A549 (cell line): ENCODE results near the gene CLPSL2. TPM values are rescaled to one million over a fixed set of nuclear protein-coding genes. Genes with fewer than 3 reads are reported as not detected.

Source experiments
- ATAC-seq, 2 experiments: fragments of 200-7000 bp in 1 of 2; fragments of >200 bp in 1 of 2; cut with Nextera tagmentation in 1 of 2; cut with Tn5 transposase in 1 of 2; 3 replicates each; pipeline versions ENCODE4 v1.8.0 to v1.9.1; 2018 to 2020; ENCODE audit warnings: mild to moderate bottlenecking in 1 of 2, moderate library complexity in 1 of 2
- CTCF ChIA-PET: fragments of 300-600 bp; sonication (Branson Sonifier 250); formaldehyde crosslinking; extraction: SDS; loops from one replicate; lab custom pipeline; 2021; ENCODE audit warnings: antibody characterized with exemption, inconsistent platforms; lab: Yijun Ruan, JAX
- POLR2A ChIA-PET: fragments of 350-600 bp; formaldehyde crosslinking; extraction: SDS; loops from one replicate; lab custom pipeline; 2021; ENCODE audit warnings: antibody characterized with exemption, inconsistent platforms; lab: Yijun Ruan, JAX
- DNase-seq, 2 experiments: peaks; one replicate each; pipeline versions ENCODE4 v3.0.0 to v3.0.0-alpha.2; 2011 to 2016; ENCODE audit warnings: low read depth in 1 of 2, low spot score in 1 of 2
- FAIRE-seq: peaks from 2 replicates; lab custom pipeline; 2011; peaks lifted over from hg19 to GRCh38; lab: Jason Lieb, UNC
- H3K27ac ChIP-seq, 2 experiments: fragments of >200 bp; sonication (Bioruptor Twin); formaldehyde crosslinking; 3 replicates each; pipeline ENCODE4 v1.5.1; 2016 to 2017
- H3K4me1 ChIP-seq: fragments of >200 bp; sonication (Bioruptor Twin); formaldehyde crosslinking; 3 replicates; pipeline ENCODE4 v1.6.1; 2016
- H3K4me2 ChIP-seq: fragments of >200 bp; sonication (Bioruptor Twin); formaldehyde crosslinking; 3 replicates; pipeline ENCODE4 v1.6.1; 2016
- H3K4me3 ChIP-seq: fragments of >200 bp; sonication (Bioruptor Twin); formaldehyde crosslinking; 3 replicates; pipeline ENCODE4 v1.5.1; 2016
- H3K9me3 ChIP-seq: fragments of >200 bp; sonication (Bioruptor Twin); formaldehyde crosslinking; 3 replicates; pipeline ENCODE4 v1.6.1; 2016
- BHLHE40 ChIP-seq: IDR thresholded peaks from 2 replicates; pipeline ENCODE4 v1.6.1; 2012; ENCODE audit warnings: low read depth, low read length, inconsistent platforms
- CBX2 ChIP-seq: fragments of 200-600 bp; sonication (generic); IDR thresholded peaks from 2 replicates; pipeline ENCODE4 v1.6.1; 2016; ENCODE audit warnings: low read depth, mild to moderate bottlenecking, borderline replicate concordance
- CBX8 ChIP-seq: fragments of 200-600 bp; sonication (generic); IDR thresholded peaks from 2 replicates; pipeline ENCODE4 v1.6.1; 2016
- CEBPB ChIP-seq, 2 experiments: fragments of >200 bp in 1 of 2; sonication (Bioruptor Twin) in 1 of 2; formaldehyde crosslinking in 1 of 2; IDR thresholded peaks; 2 replicates each; pipeline ENCODE4 v1.6.1; 2012 to 2016
- CHD4 ChIP-seq: fragments of 200-600 bp; sonication (generic); IDR thresholded peaks from 2 replicates; pipeline ENCODE4 v1.6.1; 2016; ENCODE audit warnings: antibody characterized with exemption, mild to moderate bottlenecking, borderline replicate concordance
- EHF ChIP-seq: fragments of 250-450 bp; sonication (Bioruptor Pico); IDR thresholded peaks from 2 replicates; pipeline ENCODE4 v1.5.0; 2020; ENCODE audit warnings: mild to moderate bottlenecking
- EHMT2 ChIP-seq: fragments of 200-600 bp; sonication (generic); IDR thresholded peaks from 2 replicates; pipeline ENCODE4 v1.6.1; 2016; ENCODE audit warnings: antibody characterized with exemption, low read depth, mild to moderate bottlenecking, moderate library complexity
- EP300 ChIP-seq, 2 experiments: fragments of >200 bp; sonication (Bioruptor Twin); formaldehyde crosslinking; IDR thresholded peaks; 2 replicates in 1 of 2; 3 replicates in 1 of 2; pipeline ENCODE4 v1.6.1; 2016 to 2017
- ESRRA ChIP-seq: fragments of 150-350 bp; IDR thresholded peaks from 2 replicates; pipeline ENCODE4 v1.6.1; 2014; ENCODE audit warnings: mild to moderate bottlenecking, low read length, borderline replicate concordance
- GATA3 ChIP-seq: IDR thresholded peaks from 2 replicates; pipeline ENCODE4 v1.6.1; 2012; ENCODE audit warnings: borderline replicate concordance
- HDAC2 ChIP-seq: fragments of 200-600 bp; sonication (generic); IDR thresholded peaks from 2 replicates; pipeline ENCODE4 v1.6.1; 2016
- HOXB13 ChIP-seq: fragments of 250-450 bp; sonication (Bioruptor Pico); IDR thresholded peaks from 2 replicates; pipeline ENCODE4 v1.5.0; 2020; ENCODE audit warnings: low read depth, mild to moderate bottlenecking, moderate library complexity
- JUN ChIP-seq, 2 experiments: fragments of >200 bp; sonication (Bioruptor Twin); formaldehyde crosslinking; IDR thresholded peaks; 2 replicates in 1 of 2; 3 replicates in 1 of 2; pipeline ENCODE4 v1.6.1; 2016 to 2017
- KDM1A ChIP-seq: fragments of 200-600 bp; sonication (generic); IDR thresholded peaks from 2 replicates; pipeline ENCODE4 v1.6.1; 2016; ENCODE audit warnings: low read depth, mild to moderate bottlenecking
- KDM5A ChIP-seq: fragments of 200-600 bp; sonication (generic); IDR thresholded peaks from 2 replicates; pipeline ENCODE4 v1.6.1; 2016; ENCODE audit warnings: antibody characterized with exemption, mild to moderate bottlenecking
- MAFK ChIP-seq: fragments of 450-650 bp; IDR thresholded peaks from 2 replicates; pipeline ENCODE4 v1.6.1; 2014; ENCODE audit not compliant: partially characterized antibody
- NR3C1 ChIP-seq: fragments of >200 bp; sonication (Bioruptor Twin); formaldehyde crosslinking; IDR thresholded peaks from 3 replicates; pipeline ENCODE4 v1.6.1; 2017
- PHF8 ChIP-seq: fragments of 200-600 bp; sonication (generic); IDR thresholded peaks from 2 replicates; pipeline ENCODE4 v1.6.1; 2016; ENCODE audit warnings: low read depth, mild to moderate bottlenecking, antibody characterized with exemption, moderate library complexity, borderline replicate concordance
- RAD21 ChIP-seq, 2 experiments: fragments of >200 bp in 1 of 2; sonication (Bioruptor Twin) in 1 of 2; formaldehyde crosslinking in 1 of 2; IDR thresholded peaks in 1 of 2; conservative IDR thresholded peaks in 1 of 2; 2 replicates in 1 of 2; 3 replicates in 1 of 2; pipeline ENCODE4 v1.6.1; 2012 to 2018; ENCODE audit warnings: inconsistent platforms in 1 of 2
- RARB ChIP-seq: fragments of 250-450 bp; sonication (Bioruptor Pico); IDR thresholded peaks from 2 replicates; pipeline ENCODE4 v1.8.0; 2021; ENCODE audit warnings: mild to moderate bottlenecking, moderate library complexity
- RCOR1 ChIP-seq: fragments of 150-350 bp; IDR thresholded peaks from 2 replicates; pipeline ENCODE4 v1.6.1; 2014; ENCODE audit warnings: antibody characterized with exemption, low read length, low read depth
- SREBF2 ChIP-seq: fragments of 450-650 bp; IDR thresholded peaks from 2 replicates; pipeline ENCODE4 v1.6.1; 2014; ENCODE audit warnings: mild to moderate bottlenecking, moderate library complexity
- TFCP2L1 ChIP-seq: fragments of 250-450 bp; sonication (Bioruptor Pico); IDR thresholded peaks from 2 replicates; pipeline ENCODE4 v1.5.0; 2021; ENCODE audit warnings: mild to moderate bottlenecking
- TP53 ChIP-seq: fragments of 250-450 bp; sonication (Bioruptor Pico); IDR thresholded peaks from 2 replicates; pipeline ENCODE4 v1.5.0; 2021; ENCODE audit warnings: mild to moderate bottlenecking, moderate library complexity
- ZSCAN20 ChIP-seq: fragments of 250-450 bp; sonication (Bioruptor Pico); IDR thresholded peaks from 2 replicates; pipeline ENCODE4 v1.8.0; 2022; ENCODE audit warnings: mild to moderate bottlenecking, moderate library complexity
- WGBS: methylation state at CpG from one replicate; pipeline ENCODE4 v1.1.6; 2017; ENCODE audit errors: missing lambda C conversion rate; 5-methylcytosine and 5-hydroxymethylcytosine counted together
- polyA plus RNA-seq, 4 experiments: library from polyadenylated mRNA; depleted of rRNA in 3 of 4; stranded (reverse); fragments of >200 nt; fragmentation: RNase III in 1 of 4; extraction: RNeasy Plus Mini Kit Qiagen cat#74134 plus additional on column Dnase treatment in 1 of 4; gene quantifications; 2 replicates in 3 of 4; 3 replicates in 1 of 4; pipeline ENCODE4 v1.2.3, GENCODE V29; 2011 to 2017
- TF ChIP-seq, protein P1 (sequence below): fragments of 250-450 bp; sonication (Bioruptor Pico); IDR thresholded peaks from 2 replicates; pipeline ENCODE4 v1.5.0; 2021; ENCODE audit warnings: mild to moderate bottlenecking, moderate library complexity, borderline replicate concordance
- TF ChIP-seq, protein P2 (sequence below): fragments of 250-450 bp; sonication (Bioruptor Pico); IDR thresholded peaks from 2 replicates; pipeline ENCODE4 v1.5.0; 2020; ENCODE audit warnings: low read depth, mild to moderate bottlenecking, moderate library complexity
- TF ChIP-seq, protein P3 (sequence below): IDR thresholded peaks from 2 replicates; pipeline ENCODE4 v1.6.1; 2012
- TF ChIP-seq, protein P4 (sequence below): fragments of 150-350 bp; IDR thresholded peaks from 2 replicates; pipeline ENCODE4 v1.6.1; 2014; ENCODE audit warnings: low read depth, mild to moderate bottlenecking, low read length
- TF ChIP-seq, protein P5 (sequence below): IDR thresholded peaks from 2 replicates; pipeline ENCODE4 v1.6.1; 2012

Gene CLPSL2
- polyA plus RNA-seq, 2 of the 4 experiments (the other 2 are of a cell fraction), result 0.37 to 0.72 TPM

- Histone ChIP-seq H3K4me2 (no peak overlapping the region), H3K9me3 (no peaks in the 10 kb centered on the region), H3K4me1 (no peaks in the 10 kb centered on the region), H3K4me3 (no peak overlapping the region), H3K27ac (no peak overlapping the region)
- ATAC-seq (no peak), FAIRE-seq (no peak), DNase-seq (no peak)
- POLR2A ChIA-PET, result no interaction called here
- TF ChIP-seq EHF (no peak), ZSCAN20 (CRISPR knock-in tag) (no peak), HDAC2 (no peak), CBX2 (no peak), RAD21 (conservative IDR thresholded peaks at IDR 0.05 in 1 of 2, IDR thresholded peaks at IDR 0.05 in 1 of 2) (no peak), RCOR1 (no peak), GATA3 (no peak), JUN (IDR thresholded peaks at IDR 0.05) (no peak), SREBF2 (no peak), RARB (CRISPR knock-in tag) (no peak), EP300 (IDR thresholded peaks at IDR 0.05) (no peak), NR3C1 (no peak), TFCP2L1 (no peak), PHF8 (no peak), ESRRA (no peak), EHMT2 (no peak), KDM1A (no peak)
- TF ChIP-seq, protein P1, sequence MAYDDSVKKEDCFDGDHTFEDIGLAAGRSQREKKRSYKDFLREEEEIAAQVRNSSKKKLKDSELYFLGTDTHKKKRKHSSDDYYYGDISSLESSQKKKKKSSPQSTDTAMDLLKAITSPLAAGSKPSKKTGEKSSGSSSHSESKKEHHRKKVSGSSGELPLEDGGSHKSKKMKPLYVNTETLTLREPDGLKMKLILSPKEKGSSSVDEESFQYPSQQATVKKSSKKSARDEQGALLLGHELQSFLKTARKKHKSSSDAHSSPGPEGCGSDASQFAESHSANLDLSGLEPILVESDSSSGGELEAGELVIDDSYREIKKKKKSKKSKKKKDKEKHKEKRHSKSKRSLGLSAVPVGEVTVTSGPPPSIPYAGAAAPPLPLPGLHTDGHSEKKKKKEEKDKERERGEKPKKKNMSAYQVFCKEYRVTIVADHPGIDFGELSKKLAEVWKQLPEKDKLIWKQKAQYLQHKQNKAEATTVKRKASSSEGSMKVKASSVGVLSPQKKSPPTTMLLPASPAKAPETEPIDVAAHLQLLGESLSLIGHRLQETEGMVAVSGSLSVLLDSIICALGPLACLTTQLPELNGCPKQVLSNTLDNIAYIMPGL, result no peak
- TF ChIP-seq, protein P2, sequence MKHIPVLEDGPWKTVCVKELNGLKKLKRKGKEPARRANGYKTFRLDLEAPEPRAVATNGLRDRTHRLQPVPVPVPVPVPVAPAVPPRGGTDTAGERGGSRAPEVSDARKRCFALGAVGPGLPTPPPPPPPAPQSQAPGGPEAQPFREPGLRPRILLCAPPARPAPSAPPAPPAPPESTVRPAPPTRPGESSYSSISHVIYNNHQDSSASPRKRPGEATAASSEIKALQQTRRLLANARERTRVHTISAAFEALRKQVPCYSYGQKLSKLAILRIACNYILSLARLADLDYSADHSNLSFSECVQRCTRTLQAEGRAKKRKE (CRISPR knock-in tag), result no peak
- 92% methylated on average over 23 of the region's 23 CpGs for WGBS
- CTCF ChIA-PET, result interaction anchor here (1.5 kb wide), 1 partner anchor 10 kb away, joined by 5 read pairs; no protein-coding TSS in a partner anchor
Measured at GRCh38 chr6:35765739-35766138, 10.7 kb upstream of the CLPSL2 start.

GRCh38 chr6:35769211-35769610 lies 7.2 kb upstream of the CLPSL2 start:
- POLR2A ChIA-PET, result no interaction called here
- DNase-seq (no peak), ATAC-seq (no peak), FAIRE-seq (no peak)
- no peaks in the 10 kb centered on the region for H3K9me3 ChIP-seq
- H3K4me3 ChIP-seq, result no peak overlapping the region
- CTCF ChIA-PET, result interaction anchor here (1.4 kb wide), 1 partner anchor 14 kb away, joined by 3 read pairs; no protein-coding TSS in a partner anchor
- WGBS, result 51% methylated on average over 4 of the region's 4 CpGs
- no peaks in the 10 kb centered on the region for H3K4me1 ChIP-seq
- no peak overlapping the region for H3K27ac ChIP-seq
- no peak overlapping the region for H3K4me2 ChIP-seq
- no peak for TF ChIP-seq TP53 (CRISPR knock-in tag)
- no peak for TF ChIP-seq ESRRA
- TF ChIP-seq, protein P3, sequence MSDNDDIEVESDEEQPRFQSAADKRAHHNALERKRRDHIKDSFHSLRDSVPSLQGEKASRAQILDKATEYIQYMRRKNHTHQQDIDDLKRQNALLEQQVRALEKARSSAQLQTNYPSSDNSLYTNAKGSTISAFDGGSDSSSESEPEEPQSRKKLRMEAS, result no peak
- TF ChIP-seq CHD4, result no peak
- no peak for TF ChIP-seq TFCP2L1
- no peak for TF ChIP-seq HDAC2
- TF ChIP-seq BHLHE40, result no peak
- TF ChIP-seq, protein P1, result no peak
- TF ChIP-seq KDM1A, result no peak
- TF ChIP-seq CEBPB (IDR thresholded peaks at IDR 0.05), result no peak
- TF ChIP-seq, protein P4, sequence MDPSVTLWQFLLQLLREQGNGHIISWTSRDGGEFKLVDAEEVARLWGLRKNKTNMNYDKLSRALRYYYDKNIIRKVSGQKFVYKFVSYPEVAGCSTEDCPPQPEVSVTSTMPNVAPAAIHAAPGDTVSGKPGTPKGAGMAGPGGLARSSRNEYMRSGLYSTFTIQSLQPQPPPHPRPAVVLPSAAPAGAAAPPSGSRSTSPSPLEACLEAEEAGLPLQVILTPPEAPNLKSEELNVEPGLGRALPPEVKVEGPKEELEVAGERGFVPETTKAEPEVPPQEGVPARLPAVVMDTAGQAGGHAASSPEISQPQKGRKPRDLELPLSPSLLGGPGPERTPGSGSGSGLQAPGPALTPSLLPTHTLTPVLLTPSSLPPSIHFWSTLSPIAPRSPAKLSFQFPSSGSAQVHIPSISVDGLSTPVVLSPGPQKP, result no peak
- TF ChIP-seq, protein P5, sequence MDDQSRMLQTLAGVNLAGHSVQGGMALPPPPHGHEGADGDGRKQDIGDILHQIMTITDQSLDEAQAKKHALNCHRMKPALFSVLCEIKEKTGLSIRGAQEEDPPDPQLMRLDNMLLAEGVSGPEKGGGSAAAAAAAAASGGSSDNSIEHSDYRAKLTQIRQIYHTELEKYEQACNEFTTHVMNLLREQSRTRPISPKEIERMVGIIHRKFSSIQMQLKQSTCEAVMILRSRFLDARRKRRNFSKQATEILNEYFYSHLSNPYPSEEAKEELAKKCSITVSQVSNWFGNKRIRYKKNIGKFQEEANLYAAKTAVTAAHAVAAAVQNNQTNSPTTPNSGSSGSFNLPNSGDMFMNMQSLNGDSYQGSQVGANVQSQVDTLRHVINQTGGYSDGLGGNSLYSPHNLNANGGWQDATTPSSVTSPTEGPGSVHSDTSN, result no peak
- TF ChIP-seq KDM5A, result no peak
- no peak for TF ChIP-seq MAFK
- no peak for TF ChIP-seq HOXB13 (CRISPR knock-in tag)
- no peak for TF ChIP-seq CBX8
- no peak for TF ChIP-seq JUN (IDR thresholded peaks at IDR 0.05)
